Esophagus muscularis mucosa (tissue), 4 donors: ENCODE data around the gene THRB. TPM values are rescaled to one million over a fixed set of nuclear protein-coding genes. Genes with fewer than 3 reads are reported as not detected.

Experiments used
- DNase-seq: peaks from one replicate; pipeline ENCODE4 v3.0.0-alpha.2; 2017; ENCODE audit errors: extremely low spot score
- H3K27ac ChIP-seq, 4 donors: fragments of 200-600 bp; sonication (generic); replicated peaks in 1 of 4; 1 replicate in 3 of 4; 2 replicates in 1 of 4; pipeline ENCODE4 v1.5.1; 2016 to 2019; ENCODE audit warnings: mild to moderate bottlenecking in 1 of 4
- H3K27me3 ChIP-seq, 4 donors: fragments of 200-600 bp; sonication (generic); one replicate each; pipeline versions ENCODE4 v1.5.1 to v1.6.0; 2016 to 2019
- H3K36me3 ChIP-seq, 4 donors: fragments of 200-600 bp; sonication (generic); one replicate each; pipeline ENCODE4 v1.5.1; 2016 to 2019
- H3K4me1 ChIP-seq, 4 donors: fragments of 200-600 bp; sonication (generic); one replicate each; pipeline ENCODE4 v1.5.1; 2016 to 2019
- H3K4me3 ChIP-seq, 4 donors: fragments of 200-600 bp; sonication (generic); 1 replicate in 2 of 4; 2 replicates in 2 of 4; pipeline ENCODE4 v1.5.1; 2016 to 2019; ENCODE audit warnings: mild to moderate bottlenecking in 4 of 4, moderate library complexity in 1 of 4
- H3K9me3 ChIP-seq, 4 donors: fragments of 200-600 bp; sonication (generic); 1 replicate in 3 of 4; 2 replicates in 1 of 4; pipeline ENCODE4 v1.5.1; 2016 to 2019
- EP300 ChIP-seq: sonication (generic); formaldehyde crosslinking; IDR thresholded peaks from one replicate; pipeline ENCODE4 v1.6.1; 2017; ENCODE audit warnings: antibody characterized with exemption
- POLR2A ChIP-seq: fragments of 450-650 bp; IDR thresholded peaks from one replicate; pipeline ENCODE4 v1.6.1; 2017; ENCODE audit warnings: antibody characterized with exemption, moderate library complexity, mild to moderate bottlenecking, low read depth
- POLR2AphosphoS5 ChIP-seq, 2 donors: sonication (generic); formaldehyde crosslinking; IDR thresholded peaks; one replicate each; pipeline ENCODE4 v1.6.1; 2017; ENCODE audit warnings: antibody characterized with exemption in 2 of 2
- WGBS: methylation state at CpG from one replicate; pipeline ENCODE4 v1.1.5; 2018; 5-methylcytosine and 5-hydroxymethylcytosine counted together
- intact Hi-C: fragments of 100-400 bp; cut with DNase I; formaldehyde crosslinking; loops from one replicate; pipeline ENCODE4 v1.15.1; 2023
- total RNA-seq, 4 donors: library from RNA; depleted of rRNA; stranded (reverse); fragments of >200 nt; gene quantifications; one replicate each; pipeline versions ENCODE4 v1.1.0 to v1.2.1, GENCODE V29; 2016
- TF ChIP-seq, protein P1 (sequence below), 3 experiments: fragments of 200-600 bp in 2 of 3; fragments of 450-650 bp in 1 of 3; sonication (generic) in 2 of 3; IDR thresholded peaks; one replicate each; pipeline ENCODE4 v1.5.1; 2017 to 2019; ENCODE audit warnings: antibody characterized with exemption in 3 of 3, mild to moderate bottlenecking in 2 of 3, moderate library complexity in 1 of 3

The THRB gene
- total RNA-seq, 4 donors from 2014 or later: 31.5 to 68.6 (median 39.3) TPM

DNA sequence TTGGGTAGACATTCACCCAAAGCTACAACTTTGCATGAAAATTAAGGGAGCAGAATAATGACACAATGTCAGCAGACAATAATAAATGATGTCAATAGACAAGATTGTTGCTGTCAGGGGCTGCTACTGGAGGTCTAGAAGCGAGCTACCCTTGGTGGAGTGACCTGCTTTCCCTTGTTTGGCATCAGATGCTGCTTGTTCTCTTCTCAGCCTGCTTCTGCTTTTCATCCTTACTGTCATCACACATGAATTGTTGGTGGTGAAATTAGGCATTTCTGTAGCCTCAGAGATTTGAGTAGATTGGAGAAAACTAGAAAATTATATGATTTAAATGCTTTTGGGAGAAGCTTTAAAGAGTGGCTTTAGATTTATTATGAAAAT lies 355.8 kb downstream of the THRB start:
- Histone ChIP-seq H3K4me3 (no peak overlapping the region), H3K27me3 (no peaks in the 10 kb centered on the region), H3K27ac (peak overlapping the region; percentile 73 to 82 (median 74)), H3K4me1 (peaks cover 29 to 69% (median 58%) of the 10 kb centered on the region in 4 donors), H3K9me3 (no peaks in the 10 kb centered on the region), H3K36me3 (peaks cover 0 to 24% (median 14%) of the 10 kb centered on the region in 4 donors)
- TF ChIP-seq POLR2AphosphoS5 (IDR thresholded peaks at IDR 0.05): peak in 1 of 2 donors; percentile 8
- TF ChIP-seq, protein P1, sequence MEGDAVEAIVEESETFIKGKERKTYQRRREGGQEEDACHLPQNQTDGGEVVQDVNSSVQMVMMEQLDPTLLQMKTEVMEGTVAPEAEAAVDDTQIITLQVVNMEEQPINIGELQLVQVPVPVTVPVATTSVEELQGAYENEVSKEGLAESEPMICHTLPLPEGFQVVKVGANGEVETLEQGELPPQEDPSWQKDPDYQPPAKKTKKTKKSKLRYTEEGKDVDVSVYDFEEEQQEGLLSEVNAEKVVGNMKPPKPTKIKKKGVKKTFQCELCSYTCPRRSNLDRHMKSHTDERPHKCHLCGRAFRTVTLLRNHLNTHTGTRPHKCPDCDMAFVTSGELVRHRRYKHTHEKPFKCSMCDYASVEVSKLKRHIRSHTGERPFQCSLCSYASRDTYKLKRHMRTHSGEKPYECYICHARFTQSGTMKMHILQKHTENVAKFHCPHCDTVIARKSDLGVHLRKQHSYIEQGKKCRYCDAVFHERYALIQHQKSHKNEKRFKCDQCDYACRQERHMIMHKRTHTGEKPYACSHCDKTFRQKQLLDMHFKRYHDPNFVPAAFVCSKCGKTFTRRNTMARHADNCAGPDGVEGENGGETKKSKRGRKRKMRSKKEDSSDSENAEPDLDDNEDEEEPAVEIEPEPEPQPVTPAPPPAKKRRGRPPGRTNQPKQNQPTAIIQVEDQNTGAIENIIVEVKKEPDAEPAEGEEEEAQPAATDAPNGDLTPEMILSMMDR (IDR thresholded peaks at IDR 0.05): no peak
- intact Hi-C loops: no loop called here
- DNase-seq: no peak
- 56% methylated on average over 1 of the region's 1 CpG for WGBS

DNA sequence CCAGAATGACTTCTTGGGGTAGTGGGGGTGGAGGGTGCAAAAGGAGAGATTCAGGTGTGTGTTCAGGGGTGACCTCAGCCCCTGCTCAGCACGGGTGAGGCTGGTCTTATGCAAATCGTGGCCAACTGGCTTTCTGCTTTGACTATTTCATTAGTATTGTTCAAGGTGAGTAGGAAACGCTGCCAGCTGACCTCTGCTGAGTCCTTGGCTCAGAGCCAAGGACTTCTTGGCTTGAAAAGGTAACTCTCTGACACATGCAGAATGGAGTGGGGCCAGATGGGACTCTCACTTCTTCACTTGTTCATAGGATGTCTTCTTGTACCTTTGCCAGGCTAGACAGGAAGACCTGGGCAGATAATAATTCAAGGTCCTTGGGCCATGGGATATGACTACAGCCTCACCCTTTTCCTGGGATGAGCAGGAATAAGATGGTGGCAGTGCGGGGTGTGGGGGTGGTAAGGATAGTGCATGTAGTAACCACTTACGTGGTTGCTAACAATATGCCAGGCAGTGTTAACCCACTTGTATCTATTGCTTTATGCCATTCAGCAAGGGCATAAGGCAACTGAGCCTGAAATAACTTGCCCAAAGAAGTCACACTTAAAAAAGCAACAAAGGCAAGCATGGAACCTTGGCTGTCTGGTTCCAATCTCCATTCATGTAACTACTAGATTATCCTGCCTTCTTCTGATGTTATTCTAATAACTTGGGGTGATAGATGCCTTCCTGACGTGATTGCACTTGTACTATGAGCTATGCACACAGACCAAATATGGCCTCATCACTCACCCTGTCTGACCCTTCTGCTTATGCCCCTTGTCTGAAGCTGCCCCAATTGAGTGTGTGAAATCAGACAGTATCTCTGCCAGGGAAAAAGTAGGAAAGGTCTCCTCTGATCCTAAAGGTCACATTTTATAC lies 356.4 kb downstream of the THRB start:
- peak overlapping the region; percentile 73 to 82 (median 74) for H3K27ac ChIP-seq
- WGBS: 62% methylated on average over 6 of the region's 6 CpGs

DNA sequence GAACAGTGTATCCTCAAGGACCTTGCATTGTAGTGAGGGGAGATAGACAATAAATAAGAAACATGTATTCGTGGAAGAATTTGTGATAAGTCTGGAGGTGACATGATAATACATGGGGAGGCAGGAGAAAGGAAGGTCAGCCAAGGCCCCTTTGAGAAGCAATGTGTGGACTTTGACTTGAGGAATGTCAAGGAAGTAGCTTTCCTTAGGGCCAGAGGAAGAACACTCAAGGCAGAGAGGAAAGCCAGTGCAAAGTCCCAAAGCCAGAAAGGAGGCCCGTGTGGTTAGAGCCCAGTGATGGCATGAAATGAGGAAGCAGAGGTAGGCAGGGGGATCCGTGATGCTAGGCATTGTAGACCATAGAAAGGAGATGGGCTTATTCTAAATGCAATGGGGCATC lies 357.3 kb downstream of the THRB start:
- TF ChIP-seq, protein P1 (IDR thresholded peaks at IDR 0.05): no peak
- no peak for TF ChIP-seq POLR2AphosphoS5 (IDR thresholded peaks at IDR 0.05)
- no peak for TF ChIP-seq POLR2A
- TF ChIP-seq EP300: no peak
- no peaks in the 10 kb centered on the region for H3K27me3 ChIP-seq
- peaks cover 0 to 25% (median 10%) of the 10 kb centered on the region in 4 donors for H3K36me3 ChIP-seq
- DNase-seq: peak; percentile 55
- intact Hi-C loops: no loop called here
- H3K4me3 ChIP-seq: no peak overlapping the region
- H3K9me3 ChIP-seq: no peaks in the 10 kb centered on the region
- H3K27ac ChIP-seq: peak overlapping the region; percentile 73 to 82 (median 74)
- peaks cover 29 to 76% (median 65%) of the 10 kb centered on the region in 4 donors for H3K4me1 ChIP-seq
- WGBS: 90% methylated on average over 3 of the region's 3 CpGs

More for the DNA sequence above, 356.4 kb downstream of the THRB start:
- Histone ChIP-seq H3K4me3 (no peak overlapping the region), H3K4me1 (peaks cover 29 to 76% (median 64%) of the 10 kb centered on the region in 4 donors), H3K36me3 (peaks cover 0 to 25% (median 14%) of the 10 kb centered on the region in 4 donors), H3K9me3 (no peaks in the 10 kb centered on the region), H3K27me3 (no peaks in the 10 kb centered on the region)
- TF ChIP-seq, protein P1 (IDR thresholded peaks at IDR 0.05): no peak
- TF ChIP-seq POLR2A: no peak
- TF ChIP-seq EP300: no peak
- TF ChIP-seq POLR2AphosphoS5 (IDR thresholded peaks at IDR 0.05): peak in 1 of 2 donors; percentile 47
- DNase-seq: peak; percentile 90
- intact Hi-C loops: no loop called here

DNA sequence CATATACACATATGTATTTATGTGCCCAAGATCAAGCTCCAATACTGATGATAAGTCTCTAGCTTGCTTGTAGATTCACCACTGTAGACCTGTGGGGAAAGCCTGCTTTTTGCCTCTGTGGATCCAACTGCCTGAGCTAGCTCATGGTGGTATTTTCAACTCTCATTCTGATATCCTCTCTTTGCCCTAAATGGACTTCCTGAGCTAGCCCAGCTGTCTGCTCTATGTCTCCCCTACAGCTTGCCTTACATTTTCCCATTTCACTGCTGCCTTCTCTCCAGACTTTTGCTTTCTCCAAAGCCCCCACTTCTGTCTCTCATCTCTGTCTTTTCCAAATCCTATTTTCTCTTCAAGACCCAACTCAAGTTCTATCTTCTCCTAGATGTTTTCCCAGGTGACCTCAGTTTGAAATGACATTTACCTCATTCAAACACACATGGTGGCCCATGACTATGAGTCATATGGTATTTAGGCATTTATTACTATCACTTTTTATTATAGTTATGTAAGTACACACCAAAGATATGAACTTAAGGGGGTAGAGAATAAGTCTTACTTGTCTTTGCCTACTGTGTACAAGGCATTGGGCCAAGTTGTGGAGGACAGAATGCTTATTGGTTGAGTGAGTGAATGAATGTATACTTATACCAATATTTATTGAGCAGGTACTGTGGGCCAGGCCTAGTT lies 357.9 kb downstream of the THRB start:
- intact Hi-C loops: no loop called here
- Histone ChIP-seq H3K9me3 (no peaks in the 10 kb centered on the region), H3K4me1 (peaks cover 29 to 73% (median 65%) of the 10 kb centered on the region in 4 donors), H3K4me3 (no peak overlapping the region), H3K27ac (peak overlapping the region; percentile 73 to 82 (median 74)), H3K36me3 (peaks cover 0 to 22% (median 12%) of the 10 kb centered on the region in 4 donors), H3K27me3 (no peaks in the 10 kb centered on the region)
- TF ChIP-seq EP300 (no peak), POLR2A (no peak), POLR2AphosphoS5 (IDR thresholded peaks at IDR 0.05) (no peak)
- TF ChIP-seq, protein P1 (IDR thresholded peaks at IDR 0.05): no peak
- peak; percentile 72 for DNase-seq
